ENCODE results near the gene LIME1.
A peak's percentile ranks its signal among the peaks of the same experiment; 100 is the strongest.
"Not testable (repeated sequence)": the region's sequence is repeated elsewhere in the genome, so short reads cannot be mapped to it uniquely, and the experiment has no call there.

The LIME1 gene

DNA sequence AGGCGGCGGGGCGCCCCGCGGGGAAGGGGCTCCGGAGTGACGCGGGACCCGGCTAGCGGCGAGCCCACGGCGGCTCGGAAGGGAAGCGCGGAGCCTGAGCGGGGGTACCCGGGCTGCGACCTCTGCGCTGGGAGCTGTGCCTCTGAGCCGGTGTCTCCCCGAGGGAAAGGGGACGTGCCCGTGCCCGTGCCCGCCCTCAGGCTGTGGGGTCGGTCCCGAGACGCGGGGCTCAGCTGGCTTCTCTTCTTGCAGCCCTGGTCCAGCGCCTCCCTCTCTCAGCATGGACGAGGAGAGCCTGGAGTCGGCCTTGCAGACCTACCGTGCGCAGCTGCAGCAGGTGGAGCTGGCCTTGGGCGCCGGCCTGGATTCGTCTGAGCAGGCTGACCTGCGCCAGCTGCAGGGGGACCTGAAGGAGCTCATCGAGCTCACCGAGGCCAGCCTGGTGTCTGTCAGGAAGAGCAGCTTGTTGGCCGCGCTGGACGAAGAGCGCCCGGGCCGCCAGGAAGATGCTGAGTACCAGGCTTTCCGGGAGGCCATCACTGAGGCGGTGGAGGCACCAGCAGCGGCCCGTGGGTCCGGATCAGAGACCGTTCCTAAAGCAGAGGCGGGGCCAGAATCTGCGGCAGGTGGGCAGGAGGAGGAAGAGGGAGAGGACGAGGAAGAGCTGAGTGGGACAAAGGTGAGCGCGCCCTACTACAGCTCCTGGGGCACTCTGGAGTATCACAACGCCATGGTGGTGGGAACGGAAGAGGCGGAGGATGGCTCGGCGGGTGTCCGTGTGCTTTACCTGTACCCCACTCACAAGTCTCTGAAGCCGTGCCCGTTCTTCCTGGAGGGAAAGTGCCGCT lies 27.9 kb upstream of the LIME1 start:
- DNase-seq, result peak in 1 of 2 donors; percentile 8

- peak in 1 of 2 donors; percentile 2 for DNase-seq
Observed at GRCh38 chr20:63709149-63709527, 27.3 kb upstream of the LIME1 start.

GRCh38 chr20:63711085-63711645 lies 25.3 kb upstream of the LIME1 start:
- DNase-seq, result no peak

DNA sequence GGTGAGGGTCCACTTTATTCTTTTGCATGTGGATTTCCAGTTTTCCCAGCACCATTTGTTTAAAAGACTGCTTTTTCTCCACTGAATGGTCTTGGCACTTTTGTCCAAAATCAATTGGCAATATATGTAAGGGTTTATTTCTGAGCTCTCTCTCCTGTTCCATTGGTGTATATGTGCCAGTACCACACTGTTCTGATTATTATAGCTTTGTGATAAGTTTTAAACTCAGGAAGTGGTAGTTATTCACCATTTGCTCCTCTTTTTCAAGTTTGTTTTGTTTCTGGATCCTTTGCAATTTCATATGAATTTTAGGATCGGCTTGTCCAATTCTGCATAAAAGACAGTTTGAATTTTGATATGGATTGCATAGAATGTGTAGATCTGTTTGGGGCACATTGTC lies 24.3 kb upstream of the LIME1 start:
- DNase-seq, result no peak

DNA sequence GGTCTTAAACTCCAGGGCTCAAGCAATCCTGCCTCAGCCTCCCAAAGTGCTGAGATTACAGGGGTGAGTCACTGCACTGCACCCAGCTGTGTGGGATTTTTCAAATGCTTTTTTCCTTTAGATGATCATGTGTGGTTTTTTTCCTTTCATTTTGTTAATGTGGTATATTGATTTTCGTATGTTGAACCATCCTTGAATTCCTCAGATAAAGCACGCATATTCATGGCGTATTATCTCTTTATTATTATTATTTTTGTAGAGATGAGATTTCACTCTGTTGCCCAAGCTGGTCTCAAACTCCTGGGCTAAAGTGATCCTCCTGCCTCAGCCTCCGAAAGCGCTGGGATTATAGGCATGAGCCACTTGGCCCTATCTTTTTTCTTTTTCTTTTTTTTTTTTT lies 21.6 kb upstream of the LIME1 start:
- no peak for DNase-seq

DNA sequence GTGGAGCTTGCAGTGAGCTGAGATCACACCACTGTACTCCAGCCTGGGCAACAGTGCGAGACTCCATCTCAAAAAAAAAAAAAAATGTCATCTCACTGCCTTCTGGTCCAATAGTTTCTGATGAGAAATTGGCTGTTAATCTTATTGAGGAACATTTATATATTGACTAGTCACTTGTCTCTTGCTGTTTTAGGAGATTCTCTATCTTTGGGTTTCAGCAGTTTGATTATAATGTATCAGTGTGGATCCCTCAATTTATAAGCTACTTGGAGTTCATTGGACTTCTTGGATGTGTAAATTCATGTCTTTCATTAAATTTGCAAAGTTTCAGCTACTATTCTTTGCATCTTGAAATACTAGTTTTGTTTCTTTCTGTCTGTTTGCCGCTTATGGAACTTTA lies 17.5 kb upstream of the LIME1 start:
- no peak for DNase-seq

DNA sequence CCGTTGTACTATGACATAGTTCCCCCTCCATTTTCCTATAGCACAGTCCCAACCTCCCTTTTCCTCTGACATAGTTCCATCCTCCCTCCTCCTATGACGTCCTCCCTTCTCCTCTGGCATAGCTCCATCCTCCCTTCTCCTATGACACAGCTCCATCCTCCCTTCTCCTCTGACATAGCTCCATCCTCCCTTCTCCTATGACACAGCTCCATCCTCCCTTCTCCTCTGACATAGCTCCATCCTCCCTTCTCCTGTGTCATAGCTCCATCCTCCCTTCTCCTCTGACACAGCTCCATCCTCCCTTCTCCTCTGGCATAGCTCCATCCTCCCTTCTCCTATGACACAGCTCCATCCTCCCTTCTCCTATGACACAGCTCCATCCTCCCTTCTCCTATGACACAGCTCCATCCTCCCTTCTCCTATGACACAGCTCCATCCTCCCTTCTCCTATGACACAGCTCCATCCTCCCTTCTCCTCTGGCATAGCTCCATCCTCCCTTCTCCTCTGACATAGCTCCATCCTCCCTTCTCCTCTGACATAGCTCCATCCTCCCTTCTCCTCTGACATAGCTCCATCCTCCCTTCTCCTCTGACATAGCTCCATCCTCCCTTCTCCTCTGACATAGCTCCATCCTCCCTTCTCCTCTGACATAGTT lies 13.4 kb upstream of the LIME1 start:
- not testable (repeated sequence) for DNase-seq

GRCh38 chr20:63730189-63730733 lies 6.2 kb upstream of the LIME1 start:
- not testable (repeated sequence) for DNase-seq

- no peak for DNase-seq
Observed at GRCh38 chr20:63731410-63731809, 5.1 kb upstream of the LIME1 start.

GRCh38 chr20:63732118-63733095 lies 4.1 kb upstream of the LIME1 start:
- no peak for DNase-seq

DNA sequence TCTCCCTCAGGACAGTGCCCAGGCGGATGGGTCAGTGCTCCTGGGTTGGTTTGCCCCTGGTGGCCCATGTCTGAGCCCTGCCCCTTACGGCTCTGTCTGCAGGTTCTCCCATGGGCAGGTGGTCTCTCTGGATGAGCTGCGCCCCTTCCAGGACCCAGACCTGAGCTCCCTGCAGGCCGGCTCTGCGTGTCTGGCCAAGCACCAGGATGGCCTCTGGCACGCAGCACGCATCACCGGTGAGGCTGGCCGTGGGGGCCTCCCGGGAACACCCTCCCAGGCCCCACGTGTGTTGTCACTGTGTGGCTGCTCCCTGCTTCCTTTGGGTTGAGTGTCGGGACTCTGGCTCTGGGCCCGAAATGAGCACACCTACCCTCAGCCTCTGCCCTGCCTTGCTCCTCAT lies 3.3 kb upstream of the LIME1 start:
- no peak for DNase-seq

DNA sequence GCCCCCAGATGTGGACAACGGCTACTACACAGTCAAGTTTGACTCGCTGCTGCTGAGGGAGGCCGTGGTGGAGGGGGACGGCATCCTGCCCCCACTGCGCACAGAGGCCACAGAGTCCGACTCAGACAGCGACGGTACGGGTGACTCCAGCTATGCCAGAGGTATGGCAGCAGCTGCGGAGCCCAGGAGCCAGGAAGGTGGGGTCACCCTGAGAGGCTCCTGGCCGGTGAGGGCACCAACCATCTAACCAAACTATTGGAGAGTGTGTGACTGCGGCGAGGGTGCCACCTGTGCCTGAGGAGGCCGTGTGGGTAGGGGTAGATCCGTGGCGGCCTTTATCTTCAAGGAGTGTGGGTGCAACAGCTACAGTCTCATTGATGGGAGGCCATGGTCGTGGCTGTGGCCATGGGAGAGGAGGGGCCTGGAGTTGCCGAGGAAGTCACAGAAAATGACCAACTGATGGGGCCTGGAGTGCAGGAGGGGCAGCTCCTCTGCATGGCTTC lies 2.8 kb upstream of the LIME1 start:
- DNase-seq, result no peak

DNA sequence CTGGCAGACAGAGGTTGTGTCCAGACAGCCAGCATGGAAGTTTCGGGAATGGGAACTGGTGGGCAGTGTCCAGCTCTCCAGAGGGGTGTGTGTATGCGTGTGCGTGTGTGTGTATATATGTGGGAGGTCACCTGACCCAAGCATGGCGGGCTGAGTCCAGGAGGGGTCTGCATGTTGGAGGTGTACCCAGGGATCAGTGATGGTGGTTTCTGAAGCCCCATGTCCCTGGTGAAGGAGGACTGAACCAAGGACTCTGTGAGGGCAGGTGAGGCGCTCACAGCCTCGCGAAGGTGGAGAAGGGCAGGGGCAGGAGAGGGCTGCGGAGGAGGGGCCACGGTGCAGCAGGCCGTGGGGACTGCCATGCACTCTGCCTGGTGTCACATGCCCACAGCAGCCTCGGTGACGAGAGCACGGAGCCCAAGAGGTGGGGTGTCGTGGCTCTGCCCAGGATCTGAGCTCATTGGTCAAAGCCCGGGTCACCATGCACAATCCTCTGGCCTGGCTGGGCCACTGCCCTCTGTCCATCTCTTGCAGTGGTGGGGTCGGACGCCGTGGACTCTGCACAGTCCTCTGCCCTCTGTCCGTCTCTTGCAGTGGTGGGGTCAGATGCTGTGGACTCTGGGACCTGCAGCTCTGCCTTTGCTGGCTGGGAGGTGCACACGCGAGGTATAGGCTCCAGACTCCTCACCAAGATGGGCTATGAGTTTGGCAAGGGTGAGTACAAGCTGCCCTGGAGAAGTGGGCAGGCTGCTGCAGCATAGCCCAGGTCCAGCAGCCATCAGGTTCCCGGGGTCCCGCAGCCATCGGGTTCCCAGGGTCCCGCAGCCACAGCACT lies 2.1 kb upstream of the LIME1 start:
- DNase-seq, result no peak

GRCh38 chr20:63734946-63735858 lies 1.3 kb upstream of the LIME1 start:
- no peak for DNase-seq

- DNase-seq, result peak; percentile 52 to 61
Observed at GRCh38 chr20:63736893-63737694, 630 bp downstream of the LIME1 start.

GRCh38 chr20:63737695-63737944 lies 1.2 kb downstream of the LIME1 start:
- no peak for DNase-seq

DNA sequence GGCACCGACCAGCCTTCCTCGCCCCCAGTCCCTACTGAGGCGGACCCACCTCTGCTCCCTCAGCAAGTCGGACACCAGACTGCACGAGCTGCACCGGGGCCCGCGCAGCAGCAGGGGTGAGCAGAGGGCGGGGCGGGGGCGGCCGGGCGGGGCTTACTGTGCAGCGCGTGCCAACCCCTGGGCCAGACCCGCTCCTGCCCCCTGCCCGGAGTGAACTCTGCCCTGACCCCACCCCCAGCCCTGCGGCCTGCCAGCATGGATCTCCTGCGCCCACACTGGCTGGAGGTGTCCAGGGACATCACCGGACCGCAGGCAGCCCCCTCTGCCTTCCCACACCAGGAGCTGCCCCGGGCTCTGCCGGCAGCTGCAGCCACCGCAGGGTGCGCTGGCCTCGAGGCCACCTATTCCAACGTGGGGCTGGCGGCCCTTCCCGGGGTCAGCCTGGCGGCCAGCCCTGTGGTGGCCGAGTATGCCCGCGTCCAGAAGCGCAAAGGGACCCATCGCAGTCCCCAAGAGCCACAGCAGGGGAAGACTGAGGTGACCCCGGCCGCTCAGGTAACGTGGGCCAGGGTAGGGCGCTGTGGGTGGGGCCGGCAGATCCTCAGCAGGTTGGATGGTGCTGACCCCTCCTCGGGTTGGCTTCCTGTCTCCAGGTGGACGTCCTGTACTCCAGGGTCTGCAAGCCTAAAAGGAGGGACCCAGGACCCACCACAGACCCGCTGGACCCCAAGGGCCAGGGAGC lies 1.7 kb downstream of the LIME1 start:
- DNase-seq, result peak in 1 of 2 donors; percentile 46

GRCh38 chr20:63738687-63739129 lies 2.2 kb downstream of the LIME1 start:
- DNase-seq, result peak in 1 of 2 donors; percentile 43

Measured in activated CD4-positive, alpha-beta T cell treated with anti-CD3 and anti-CD28 coated beads for 4 hours (primary cell).